GM23338 (cell line): ENCODE data around the gene GFI1B.

Source experiments
- EZH2 ChIP-seq: fragments of 200-600 bp; sonication (generic); IDR thresholded peaks from one replicate; pipeline ENCODE4 v1.8.0; 2017; ENCODE audit warnings: antibody characterized with exemption, mild to moderate bottlenecking, low read depth; ENCODE audit not compliant: unreplicated experiment
- EZH2phosphoT487 ChIP-seq: fragments of 200-600 bp; sonication (generic); IDR thresholded peaks from one replicate; pipeline ENCODE4 v1.8.1; 2018; ENCODE audit warnings: antibody characterized with exemption; ENCODE audit not compliant: unreplicated experiment
- TF ChIP-seq, protein P1 (sequence below), 2 experiments: fragments of 200-600 bp in 1 of 2; sonication (generic) in 1 of 2; conservative IDR thresholded peaks; 2 replicates each; pipeline versions ENCODE4 v1.5.1 to v1.6.1; 2016 to 2017; ENCODE audit warnings: antibody characterized with exemption in 2 of 2, low read depth in 2 of 2, mild to moderate bottlenecking in 2 of 2, moderate library complexity in 1 of 2

DNA sequence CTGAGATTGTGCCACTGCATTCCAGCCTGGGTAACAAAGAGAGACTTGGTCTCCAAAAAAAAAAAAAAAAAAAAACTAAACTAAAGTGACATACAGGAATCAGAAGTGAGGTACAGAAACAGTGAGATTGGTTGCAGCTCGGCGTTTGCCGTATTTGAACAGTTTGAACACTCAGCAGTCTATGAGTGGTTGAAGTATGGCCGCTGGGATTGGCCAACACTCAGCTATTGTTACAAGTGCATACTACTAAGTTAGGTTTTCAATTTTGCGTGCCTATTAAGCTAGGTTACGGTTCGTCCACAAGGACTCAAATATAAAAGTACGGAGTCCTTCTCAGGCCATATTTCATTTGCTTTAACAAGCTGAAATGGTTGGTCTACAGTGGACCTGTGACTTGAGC is 30.7 kb upstream of the GFI1B start:
- TF ChIP-seq EZH2: no peak
- TF ChIP-seq, protein P1, sequence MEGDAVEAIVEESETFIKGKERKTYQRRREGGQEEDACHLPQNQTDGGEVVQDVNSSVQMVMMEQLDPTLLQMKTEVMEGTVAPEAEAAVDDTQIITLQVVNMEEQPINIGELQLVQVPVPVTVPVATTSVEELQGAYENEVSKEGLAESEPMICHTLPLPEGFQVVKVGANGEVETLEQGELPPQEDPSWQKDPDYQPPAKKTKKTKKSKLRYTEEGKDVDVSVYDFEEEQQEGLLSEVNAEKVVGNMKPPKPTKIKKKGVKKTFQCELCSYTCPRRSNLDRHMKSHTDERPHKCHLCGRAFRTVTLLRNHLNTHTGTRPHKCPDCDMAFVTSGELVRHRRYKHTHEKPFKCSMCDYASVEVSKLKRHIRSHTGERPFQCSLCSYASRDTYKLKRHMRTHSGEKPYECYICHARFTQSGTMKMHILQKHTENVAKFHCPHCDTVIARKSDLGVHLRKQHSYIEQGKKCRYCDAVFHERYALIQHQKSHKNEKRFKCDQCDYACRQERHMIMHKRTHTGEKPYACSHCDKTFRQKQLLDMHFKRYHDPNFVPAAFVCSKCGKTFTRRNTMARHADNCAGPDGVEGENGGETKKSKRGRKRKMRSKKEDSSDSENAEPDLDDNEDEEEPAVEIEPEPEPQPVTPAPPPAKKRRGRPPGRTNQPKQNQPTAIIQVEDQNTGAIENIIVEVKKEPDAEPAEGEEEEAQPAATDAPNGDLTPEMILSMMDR (conservative IDR thresholded peaks at IDR 0.05; ENCODE audit: low read depth in 2 of 2): no peak
- no peak for TF ChIP-seq EZH2phosphoT487
